Fibroblast of skin of back (primary cell): ENCODE measurements around the gene EFCAB13.
"Not testable (repeated sequence)": the region's sequence is repeated elsewhere in the genome, so short reads cannot be mapped to it uniquely, and the experiment has no call there.

Experiments
- DNase-seq: peaks from one replicate; pipeline ENCODE4 v3.0.0-alpha.2; 2013

Gene EFCAB13

GRCh38 chr17:47432240-47432639 is 108.5 kb downstream of the EFCAB13 start:
- DNase-seq = not testable (repeated sequence)

DNA sequence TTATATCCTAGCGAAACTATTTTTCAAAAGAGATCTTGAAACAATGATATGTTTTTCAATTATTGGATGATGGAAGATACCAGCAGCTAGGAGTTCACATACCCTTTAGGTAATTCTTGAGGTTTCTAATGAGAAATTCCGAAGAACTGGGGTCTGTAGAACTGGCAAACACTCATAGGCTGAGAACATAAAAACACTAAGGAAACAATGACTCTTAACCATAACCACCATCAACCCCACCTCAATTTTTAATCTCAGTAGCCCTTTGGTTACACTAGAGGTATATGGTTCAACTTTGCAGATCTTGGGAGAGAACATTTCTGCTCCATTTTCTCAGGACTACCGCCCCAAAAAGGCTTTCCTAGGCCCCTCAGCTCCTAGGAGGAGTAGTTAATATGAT is 141.4 kb downstream of the EFCAB13 start:
- DNase-seq = no peak

- peak; percentile 34 for DNase-seq
Observed at GRCh38 chr17:47466976-47467375, 143.2 kb downstream of the EFCAB13 start.

- no peak for DNase-seq
Observed at GRCh38 chr17:47470836-47471235, 147.1 kb downstream of the EFCAB13 start.

DNA sequence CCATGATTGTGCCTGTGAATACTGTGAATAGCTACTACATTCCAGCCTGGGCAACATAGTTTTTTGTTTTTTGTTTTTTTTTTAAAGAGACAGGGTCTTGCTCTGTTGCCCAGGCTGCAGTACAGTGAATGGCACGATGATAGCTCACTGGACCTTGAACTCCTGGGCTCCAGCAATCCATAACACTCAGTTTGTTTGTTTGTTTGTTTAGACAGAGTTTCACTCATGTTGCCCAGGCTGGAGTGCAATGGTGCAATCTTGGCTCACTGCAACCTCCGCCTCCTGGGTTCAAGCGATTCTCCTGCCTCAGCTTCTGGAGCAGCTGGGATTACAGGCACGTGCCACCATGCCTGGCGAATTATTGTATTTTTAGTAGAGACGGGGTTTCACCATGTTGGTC is 148.3 kb downstream of the EFCAB13 start:
- not testable (repeated sequence) for DNase-seq
